ENCODE results near the gene AGPAT4.
"Not testable (repeated sequence)": the region's sequence is repeated elsewhere in the genome, so short reads cannot be mapped to it uniquely, and the experiment has no call there.

Gene AGPAT4

DNA sequence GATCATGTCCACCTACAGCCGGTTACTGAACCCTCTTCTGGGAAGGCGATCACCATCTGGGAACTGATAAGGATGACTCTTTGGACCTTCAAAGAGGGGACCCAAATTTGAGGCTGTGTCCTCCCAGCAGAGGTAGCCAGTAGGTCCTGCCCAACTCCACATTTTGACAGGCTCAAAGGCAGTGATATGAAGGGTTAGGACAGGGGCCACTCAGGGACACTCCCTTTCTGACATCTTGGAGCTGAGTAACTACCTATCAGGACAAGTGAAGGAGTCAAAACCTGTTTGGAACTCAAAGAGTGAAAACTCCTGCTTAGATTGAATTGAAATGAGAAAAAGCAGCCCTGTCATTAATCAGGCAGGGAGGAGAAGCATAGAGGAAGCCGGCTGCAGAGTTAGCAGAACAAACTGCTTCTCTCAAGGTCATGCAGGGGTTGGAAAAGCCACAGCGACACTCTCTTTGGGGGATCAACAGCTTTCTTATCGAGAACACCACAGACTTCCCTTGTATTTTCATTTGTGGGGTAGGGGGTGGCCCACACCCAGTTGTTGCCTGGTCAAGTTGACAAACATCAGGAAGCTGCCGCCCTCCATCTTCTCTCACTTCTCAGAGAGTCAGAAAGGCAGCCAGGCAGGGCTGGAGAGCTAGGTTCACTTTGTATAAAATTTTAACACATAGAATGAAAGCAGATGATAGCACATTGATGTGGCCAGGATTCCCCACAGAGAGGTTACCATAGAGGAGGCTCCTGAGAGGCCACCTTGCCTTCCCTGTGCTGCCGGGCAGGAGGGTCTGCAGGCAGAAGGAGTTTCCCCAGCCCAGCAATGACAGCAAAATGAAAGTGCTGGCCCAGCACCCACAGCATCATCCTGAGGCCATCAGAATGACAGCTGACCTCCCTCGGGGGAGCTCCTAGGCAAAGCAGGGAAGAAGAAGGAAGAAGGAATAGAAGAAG lies 47.6 kb downstream of the AGPAT4 start:
- DNase-seq = no peak

DNA sequence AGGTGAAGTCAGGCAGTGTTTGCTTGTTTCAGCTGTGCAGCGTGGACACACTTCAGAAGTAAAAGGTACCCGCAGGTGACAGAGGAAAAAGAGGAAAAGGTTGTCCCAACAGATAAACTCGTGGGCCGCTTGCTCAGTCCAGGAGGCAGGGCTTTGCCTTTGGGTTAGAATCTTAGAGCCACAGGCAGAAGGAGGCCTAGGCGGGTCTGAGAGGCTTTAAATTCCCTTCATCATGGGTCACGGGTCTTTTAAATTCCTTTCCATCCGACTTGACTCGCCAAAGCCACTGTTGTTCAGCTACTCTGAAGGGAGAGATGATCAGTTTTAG lies 48.2 kb downstream of the AGPAT4 start:
- DNase-seq = no peak

DNA sequence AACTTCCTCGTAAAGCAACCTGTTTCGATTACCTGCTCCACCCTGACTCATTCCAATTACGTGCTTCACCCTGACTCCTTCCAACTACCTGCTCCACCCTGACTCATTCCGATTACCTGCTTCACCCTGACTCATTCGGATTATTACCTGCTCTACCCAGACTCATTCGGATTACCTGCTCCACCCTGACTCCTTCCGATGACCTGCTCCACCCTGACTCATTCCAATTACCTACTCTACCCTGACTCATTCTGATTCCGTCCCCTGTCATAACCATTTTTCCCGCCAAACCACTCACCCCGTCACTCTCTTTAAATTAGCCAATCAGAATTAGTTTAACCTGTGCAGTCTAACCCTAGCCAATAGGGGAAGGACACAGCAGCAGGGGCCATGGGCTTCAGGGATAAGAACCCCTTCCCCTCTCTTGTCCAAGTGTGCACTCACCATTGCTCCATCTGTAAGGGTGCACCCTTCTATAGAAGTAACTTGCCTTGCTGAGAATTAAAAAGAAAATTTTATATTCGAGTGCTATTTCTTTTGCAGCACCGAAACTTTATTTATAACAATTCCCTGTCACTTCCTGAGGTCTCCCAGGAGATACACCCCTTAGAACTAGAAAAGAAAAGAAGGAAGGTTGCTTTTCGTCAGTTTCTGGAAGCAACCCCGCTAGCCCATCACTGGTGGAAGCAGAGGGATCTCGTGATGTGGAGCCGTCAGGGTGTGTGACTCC lies 48.7 kb downstream of the AGPAT4 start:
- not testable (repeated sequence) for DNase-seq

DNA sequence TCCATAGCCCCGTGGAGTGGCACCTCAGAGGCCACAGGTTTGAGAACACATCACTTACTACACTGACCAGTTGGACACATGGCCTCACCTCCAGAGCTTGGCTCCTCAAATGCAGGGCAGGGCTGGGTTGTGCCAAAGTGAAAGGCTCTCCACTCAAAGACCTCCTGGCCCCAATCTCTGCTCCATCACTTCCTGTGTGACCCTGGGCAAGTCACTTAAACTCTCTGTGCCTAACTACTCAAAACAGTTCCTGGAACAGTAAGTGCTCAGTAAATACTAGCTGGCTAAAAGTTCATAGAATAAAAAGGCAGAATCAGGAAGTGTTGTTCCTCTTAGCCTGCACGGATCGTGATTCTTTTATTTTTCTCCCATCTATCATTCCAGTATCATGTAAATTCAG lies 50.2 kb downstream of the AGPAT4 start:
- DNase-seq = no peak

DNA sequence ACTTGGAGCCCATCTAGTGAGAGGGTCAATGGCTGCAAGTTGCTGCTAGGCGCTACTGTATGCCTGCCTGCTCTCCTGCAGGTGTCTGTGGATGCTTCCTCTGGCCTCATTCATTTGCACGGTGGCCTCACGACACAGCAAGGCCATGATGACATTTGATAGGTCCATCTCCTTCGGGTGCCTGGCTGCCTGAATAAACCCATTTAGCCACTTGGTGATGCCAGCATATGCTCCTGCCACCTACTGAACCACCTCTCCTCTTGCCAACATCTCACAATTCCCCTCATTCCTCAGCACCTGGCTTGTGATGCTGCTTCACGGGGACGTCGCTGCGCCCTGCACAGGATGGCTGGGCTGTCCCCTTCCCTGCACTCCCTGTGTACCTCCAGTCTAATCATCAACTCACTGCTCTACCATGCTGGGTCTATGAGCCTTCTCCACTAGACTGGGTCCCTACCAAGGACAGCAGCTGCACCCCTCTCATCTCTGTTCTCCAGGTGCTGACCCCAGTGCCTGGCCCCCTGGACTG lies 51.1 kb downstream of the AGPAT4 start:
- peak; percentile 61 for DNase-seq

- no peak for DNase-seq
Measured at GRCh38 chr6:161220346-161220745, 53.5 kb downstream of the AGPAT4 start.

DNA sequence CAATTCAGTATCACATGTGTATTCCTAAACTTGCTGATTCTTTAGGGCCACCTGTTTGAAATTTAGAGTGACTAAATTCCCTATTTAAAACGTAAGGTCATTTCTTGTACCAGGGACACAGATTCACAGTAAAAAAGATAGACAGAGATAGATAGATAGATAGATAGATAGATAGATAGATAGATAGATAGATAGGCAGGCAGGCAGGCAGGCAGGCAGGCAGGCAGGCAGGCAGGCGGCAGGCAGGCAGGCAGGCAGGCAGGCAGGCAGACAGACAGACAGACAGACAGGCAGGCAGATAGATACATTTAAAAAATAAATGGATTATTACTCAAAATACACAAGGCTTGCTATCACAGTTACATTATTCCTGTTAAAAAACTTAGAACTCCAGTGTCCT lies 54.2 kb downstream of the AGPAT4 start:
- DNase-seq = no peak

- no peak for DNase-seq
Measured at GRCh38 chr6:161218222-161218621, 55.6 kb downstream of the AGPAT4 start.

- DNase-seq = no peak
Measured at GRCh38 chr6:161217628-161218027, 56.2 kb downstream of the AGPAT4 start.

DNA sequence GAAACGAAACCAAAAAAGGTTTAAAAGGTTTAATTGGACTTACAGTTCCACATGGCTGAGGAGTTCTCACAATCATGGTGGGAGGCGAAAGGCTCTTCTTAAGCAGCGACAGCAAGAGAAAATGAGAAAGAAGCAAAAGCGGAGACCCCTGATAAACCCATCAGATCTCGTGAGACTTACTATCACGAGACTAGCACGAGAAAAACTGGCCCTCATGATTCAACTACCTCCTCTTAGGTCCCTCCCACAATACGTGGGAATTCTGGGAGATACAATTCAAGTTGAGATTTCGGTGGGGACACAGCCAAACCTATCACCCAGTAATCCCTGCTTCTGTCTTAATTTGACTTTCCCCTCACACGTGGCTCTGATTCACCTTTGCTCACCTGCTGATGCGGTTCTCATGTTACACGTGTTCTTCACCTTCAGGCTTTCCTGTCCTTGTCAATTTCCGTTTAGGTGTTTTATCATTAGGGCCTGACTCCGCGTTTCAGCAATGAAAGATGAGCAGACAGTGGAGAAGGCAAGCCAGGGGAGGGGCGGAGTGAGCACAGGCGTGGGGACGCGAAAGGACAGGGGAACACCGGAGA lies 57.1 kb downstream of the AGPAT4 start:
- no peak for DNase-seq

- DNase-seq = no peak
Measured at GRCh38 chr6:161215876-161216615, 57.8 kb downstream of the AGPAT4 start.

GRCh38 chr6:161215193-161215592 lies 58.7 kb downstream of the AGPAT4 start:
- no peak for DNase-seq

- DNase-seq = no peak
Measured at GRCh38 chr6:161214722-161215121, 59.1 kb downstream of the AGPAT4 start.

GRCh38 chr6:161212902-161213301 lies 61.0 kb downstream of the AGPAT4 start:
- no peak for DNase-seq

- DNase-seq = no peak
Measured at GRCh38 chr6:161211380-161212035, 62.4 kb downstream of the AGPAT4 start.

GRCh38 chr6:161210857-161211256 lies 63.0 kb downstream of the AGPAT4 start:
- no peak for DNase-seq

DNA sequence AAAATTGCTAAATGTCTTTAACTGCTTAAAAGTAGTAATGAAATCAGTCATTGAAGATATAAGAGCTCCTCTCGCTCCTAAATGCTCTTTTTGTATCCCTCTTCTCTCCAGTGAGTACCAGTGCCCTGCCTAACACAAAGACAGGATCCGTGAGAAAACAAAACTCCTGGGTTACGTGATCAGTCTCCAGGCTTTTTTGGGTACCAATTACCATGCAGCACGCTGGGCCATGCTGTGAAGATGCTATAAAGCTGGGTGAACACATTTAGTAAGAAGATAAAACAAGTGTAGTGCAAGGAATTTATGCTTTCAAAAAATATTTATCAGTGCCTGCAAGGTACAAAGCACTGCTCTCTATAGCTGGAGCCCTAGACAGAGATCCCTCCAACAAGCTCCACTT lies 66.7 kb downstream of the AGPAT4 start:
- DNase-seq = no peak

- DNase-seq = no peak
Measured at GRCh38 chr6:161204866-161205557, 68.8 kb downstream of the AGPAT4 start.

- no peak for DNase-seq
Measured at GRCh38 chr6:161200610-161201370, 73.1 kb downstream of the AGPAT4 start.

DNA sequence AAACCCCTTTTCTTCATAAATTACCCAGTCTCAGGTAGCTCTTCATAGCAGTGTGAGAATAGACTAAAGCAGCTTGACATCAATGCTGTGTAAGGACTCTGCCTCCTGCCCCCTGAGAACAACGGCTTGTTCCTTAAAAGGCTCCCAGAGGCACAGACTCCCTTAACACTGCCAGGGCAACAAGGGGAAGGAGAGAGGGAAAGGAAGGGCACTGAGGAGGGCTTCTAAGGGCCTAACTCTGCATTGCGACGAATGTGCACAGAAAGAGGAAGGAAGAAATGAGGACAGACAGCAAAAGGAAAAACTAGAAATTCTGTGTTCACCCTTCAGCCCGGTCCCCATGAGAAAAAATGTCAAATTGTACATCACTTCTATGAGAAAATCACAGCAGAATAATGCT lies 74.0 kb downstream of the AGPAT4 start:
- DNase-seq = no peak

All from NCI-H146 (cell line).